Bronchial epithelial cell (primary cell): Measurements from ENCODE around the gene DUSP10. TPM values are rescaled to one million over a fixed set of nuclear protein-coding genes. Genes with fewer than 3 reads are reported as not detected.

Source experiments
- DNase-seq: peaks from one replicate; pipeline ENCODE4 v3.0.0-alpha.2; 2010; ENCODE audit warnings: low read depth
- FAIRE-seq: peaks from 2 replicates; lab custom pipeline; 2011; peaks lifted over from hg19 to GRCh38; lab: Jason Lieb, UNC
- H3K27me3 ChIP-seq: 2 replicates; pipeline ENCODE4 v1.5.1; 2011; ENCODE audit warnings: low read length; ENCODE audit not compliant: control insufficient read depth, insufficient read depth
- H3K36me3 ChIP-seq: 2 replicates; pipeline ENCODE4 v1.5.1; 2011; ENCODE audit warnings: low read length; ENCODE audit not compliant: control insufficient read depth, insufficient read depth
- H3K4me3 ChIP-seq: 2 replicates; pipeline ENCODE4 v1.5.1; 2011; ENCODE audit warnings: mild to moderate bottlenecking, low read depth, low read length, control low read depth
- total RNA-seq: library from RNA; depleted of rRNA; stranded (reverse); fragments of >200 nt; gene quantifications from 2 replicates; pipeline ENCODE4 v1.2.1, GENCODE V29; 2014
- TF ChIP-seq, protein P1 (sequence below): IDR thresholded peaks from 2 replicates; pipeline ENCODE4 v1.5.1; 2011; ENCODE audit warnings: mild to moderate bottlenecking, moderate library complexity, low read length, control low read depth, inconsistent platforms; ENCODE audit not compliant: insufficient read depth, severe bottlenecking

DUSP10 gene
- total RNA-seq, 1 donor from 2014 or later = 36.6 TPM

DNA sequence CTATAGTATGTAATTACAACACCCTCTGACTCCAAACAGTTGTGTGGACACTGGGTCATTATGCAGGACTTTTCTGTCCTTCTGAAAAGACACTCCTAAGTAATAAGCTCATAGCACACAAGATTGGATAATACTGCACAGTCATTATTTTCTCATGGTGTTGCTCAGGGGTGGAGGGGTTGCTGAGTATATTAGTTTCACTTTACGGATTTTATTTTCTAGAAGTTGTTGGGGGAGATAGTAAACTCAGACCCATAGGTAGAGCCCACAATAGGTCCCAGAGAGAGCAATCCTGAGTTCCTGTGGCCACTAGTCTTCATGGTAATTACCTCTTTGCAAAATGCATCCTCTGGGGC lies 53.4 kb downstream of the DUSP10 start:
- Histone ChIP-seq H3K36me3 (no peaks in the 10 kb centered on the region), H3K27me3 (no peaks in the 10 kb centered on the region), H3K4me3 (no peak overlapping the region)
- TF ChIP-seq, protein P1, sequence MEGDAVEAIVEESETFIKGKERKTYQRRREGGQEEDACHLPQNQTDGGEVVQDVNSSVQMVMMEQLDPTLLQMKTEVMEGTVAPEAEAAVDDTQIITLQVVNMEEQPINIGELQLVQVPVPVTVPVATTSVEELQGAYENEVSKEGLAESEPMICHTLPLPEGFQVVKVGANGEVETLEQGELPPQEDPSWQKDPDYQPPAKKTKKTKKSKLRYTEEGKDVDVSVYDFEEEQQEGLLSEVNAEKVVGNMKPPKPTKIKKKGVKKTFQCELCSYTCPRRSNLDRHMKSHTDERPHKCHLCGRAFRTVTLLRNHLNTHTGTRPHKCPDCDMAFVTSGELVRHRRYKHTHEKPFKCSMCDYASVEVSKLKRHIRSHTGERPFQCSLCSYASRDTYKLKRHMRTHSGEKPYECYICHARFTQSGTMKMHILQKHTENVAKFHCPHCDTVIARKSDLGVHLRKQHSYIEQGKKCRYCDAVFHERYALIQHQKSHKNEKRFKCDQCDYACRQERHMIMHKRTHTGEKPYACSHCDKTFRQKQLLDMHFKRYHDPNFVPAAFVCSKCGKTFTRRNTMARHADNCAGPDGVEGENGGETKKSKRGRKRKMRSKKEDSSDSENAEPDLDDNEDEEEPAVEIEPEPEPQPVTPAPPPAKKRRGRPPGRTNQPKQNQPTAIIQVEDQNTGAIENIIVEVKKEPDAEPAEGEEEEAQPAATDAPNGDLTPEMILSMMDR = no peak
- DNase-seq = no peak
- no peak for FAIRE-seq

DNA sequence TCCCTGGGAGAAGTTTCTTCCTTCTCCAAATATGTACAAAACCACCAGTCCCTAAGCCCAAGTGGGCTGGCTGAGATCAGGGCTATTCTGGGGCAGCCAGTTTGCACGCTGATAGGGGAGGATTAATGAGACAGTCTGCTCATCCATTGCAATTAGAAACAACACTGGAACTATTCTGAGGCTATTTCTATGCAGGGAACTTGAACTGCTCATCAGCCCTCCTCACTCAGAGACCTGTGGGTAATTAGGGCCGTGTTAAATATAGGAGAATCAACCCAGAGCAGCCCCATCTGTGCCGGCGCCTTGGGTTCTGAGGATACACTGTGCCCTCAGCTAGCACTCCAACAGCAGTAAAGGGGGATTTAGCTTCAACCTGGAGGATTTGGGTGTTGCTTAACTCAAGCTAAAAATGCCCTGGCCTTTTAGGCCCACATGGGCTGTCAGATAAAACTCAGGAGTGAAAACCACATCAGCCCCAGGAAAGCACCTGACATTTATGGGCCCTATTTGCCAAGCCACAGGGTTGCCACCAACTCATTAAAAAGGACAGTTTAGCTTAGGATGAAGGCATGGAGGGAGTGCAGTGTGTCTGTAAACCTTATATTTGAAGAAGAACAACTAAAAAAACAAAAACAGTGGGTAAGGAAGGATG lies 53.9 kb downstream of the DUSP10 start:
- FAIRE-seq (no peak), DNase-seq (no peak)
- no peaks in the 10 kb centered on the region for H3K36me3 ChIP-seq
- H3K27me3 ChIP-seq = no peaks in the 10 kb centered on the region
- H3K4me3 ChIP-seq = no peak overlapping the region
- TF ChIP-seq, protein P1 = no peak

DNA sequence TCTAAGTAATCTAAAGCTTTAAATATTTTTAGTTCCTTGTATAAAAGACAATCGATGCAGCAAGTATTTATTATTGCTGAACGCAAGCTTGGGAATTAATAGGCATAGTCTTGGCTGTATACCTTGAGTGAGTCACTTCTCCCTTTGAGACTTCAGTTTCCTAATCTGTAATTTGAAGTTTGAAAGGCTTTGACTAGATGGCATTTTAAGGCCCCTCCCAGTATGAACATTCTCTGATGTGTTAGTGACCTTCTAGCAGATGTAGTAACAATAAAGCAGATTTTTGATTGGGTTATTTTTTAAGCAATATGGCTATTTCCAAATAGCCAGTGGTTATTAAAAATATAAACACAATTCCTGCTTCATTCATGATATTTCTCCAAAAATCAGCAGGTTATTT lies 58.2 kb downstream of the DUSP10 start:
- TF ChIP-seq, protein P1 = no peak
- peak; percentile 44 for DNase-seq
- H3K27me3 ChIP-seq = no peaks in the 10 kb centered on the region
- H3K36me3 ChIP-seq = no peaks in the 10 kb centered on the region
- H3K4me3 ChIP-seq = no peak overlapping the region
- no peak for FAIRE-seq

DNA sequence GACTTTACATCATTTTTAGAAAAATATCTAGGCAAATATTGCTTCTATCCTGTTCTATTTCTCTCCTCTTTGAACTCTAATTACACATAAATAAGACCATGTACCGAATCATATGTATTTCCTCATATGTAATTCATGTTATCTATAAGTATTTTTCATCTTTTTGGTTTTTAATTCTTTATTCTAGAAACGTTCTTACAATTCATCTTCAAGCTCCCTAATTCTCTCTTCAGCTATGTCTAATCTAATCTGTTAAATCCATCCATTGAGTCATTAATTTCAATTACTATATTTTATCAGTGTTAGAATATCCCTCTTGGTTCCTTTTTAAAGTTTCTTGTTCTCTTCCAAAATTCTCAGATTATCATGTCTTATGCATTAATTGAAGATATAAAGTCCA lies 61.8 kb downstream of the DUSP10 start:
- TF ChIP-seq, protein P1 = no peak
- DNase-seq (no peak), FAIRE-seq (no peak)
- no peak overlapping the region for H3K4me3 ChIP-seq
- H3K27me3 ChIP-seq = no peaks in the 10 kb centered on the region
- no peaks in the 10 kb centered on the region for H3K36me3 ChIP-seq

DNA sequence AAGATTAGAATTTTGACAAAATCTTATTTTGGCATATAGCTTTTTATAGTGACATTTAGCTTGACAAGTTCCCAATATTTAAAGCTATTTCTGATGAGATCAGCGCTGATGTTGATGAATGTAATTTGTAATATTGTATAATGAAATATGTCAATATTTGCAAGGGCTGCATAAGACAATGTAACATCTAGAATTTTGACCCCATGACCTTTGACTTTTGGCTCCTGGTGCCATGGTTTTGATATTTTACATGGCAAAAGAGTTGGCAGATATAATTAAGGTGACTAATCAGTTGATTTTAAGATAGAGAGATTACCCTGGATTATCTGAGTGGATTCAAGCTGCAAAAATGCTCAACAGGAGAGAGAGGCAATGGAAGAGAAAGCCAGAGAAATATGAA lies 63.9 kb downstream of the DUSP10 start:
- DNase-seq = no peak
- no peak for FAIRE-seq
- H3K4me3 ChIP-seq = no peak overlapping the region
- no peaks in the 10 kb centered on the region for H3K36me3 ChIP-seq
- no peaks in the 10 kb centered on the region for H3K27me3 ChIP-seq
- TF ChIP-seq, protein P1 = no peak
